Measurements from ENCODE around the gene CARMIL3.

The CARMIL3 gene

DNA sequence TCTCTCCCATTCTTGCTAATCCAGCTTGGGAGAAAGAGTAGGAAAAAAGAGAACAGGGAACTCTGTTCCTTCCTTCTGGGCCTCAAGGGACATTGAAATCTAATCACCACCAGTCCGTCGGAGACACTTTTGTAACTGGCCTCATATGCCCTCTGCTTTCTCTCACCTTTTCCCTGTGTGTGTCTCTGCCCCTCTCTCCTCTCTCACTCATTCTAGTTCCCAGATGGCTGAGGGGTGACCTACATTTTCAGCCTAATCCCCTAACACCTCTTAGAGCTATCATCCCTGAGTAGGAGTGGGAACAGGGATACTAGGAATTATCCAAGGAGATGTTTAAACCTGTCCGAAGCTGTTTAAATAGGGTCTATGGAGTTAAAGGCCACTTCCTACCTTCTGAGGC lies 33.4 kb downstream of the CARMIL3 start:
- Mint-ChIP-seq H3K27ac (no peak overlapping the region), H3K27me3 (ENCODE audit: low read depth) (peaks cover 43% of the 10 kb centered on the region), H3K36me3 (ENCODE audit: low read depth) (no peaks in the 10 kb centered on the region), H3K4me3 (no peak overlapping the region), H3K4me1 (peaks cover 19% of the 10 kb centered on the region), H3K9me3 (no peaks in the 10 kb centered on the region)
- TF ChIP-seq CTCF (IDR thresholded peaks at IDR 0.05; ENCODE audit: unreplicated experiment in 3 of 3): no peak

DNA sequence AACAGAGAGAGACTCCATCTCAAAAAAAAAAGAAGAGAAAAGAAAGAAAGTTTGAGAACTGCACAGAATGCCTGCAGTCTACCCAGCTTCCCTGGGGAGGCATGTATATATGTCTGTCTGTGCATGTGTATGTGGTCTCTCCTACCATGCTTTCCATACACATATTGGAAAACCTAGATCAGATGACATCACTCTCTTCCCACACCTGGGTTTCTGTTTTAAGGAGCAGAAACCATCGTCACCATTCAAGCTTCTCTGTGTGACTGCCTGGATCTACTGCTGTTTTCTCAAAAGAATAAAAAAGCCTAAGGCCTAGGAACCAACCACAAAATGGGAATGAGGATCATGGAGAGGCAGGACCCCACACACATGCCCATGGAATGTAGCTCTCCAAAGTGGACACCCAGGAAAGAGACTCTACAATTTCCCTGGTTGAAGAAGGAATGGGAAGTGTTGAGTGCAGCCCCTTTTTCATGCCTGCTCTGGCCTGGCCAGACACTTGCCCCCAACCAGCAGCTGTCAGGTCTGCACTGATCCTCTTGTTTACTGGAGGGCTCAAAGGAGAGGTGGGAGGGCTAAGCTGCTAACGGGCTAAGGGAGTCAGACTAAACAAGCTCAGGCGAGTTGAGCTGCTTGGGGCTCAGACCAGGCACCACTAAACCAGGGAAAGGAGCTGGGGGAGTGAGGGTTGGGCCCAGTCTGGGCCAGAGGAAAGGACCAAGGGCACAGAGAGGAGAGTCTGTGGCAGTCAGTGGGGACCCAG lies 34.6 kb downstream of the CARMIL3 start:
- TF ChIP-seq CTCF (IDR thresholded peaks at IDR 0.05; ENCODE audit: unreplicated experiment in 3 of 3): no peak
- H3K9me3 Mint-ChIP-seq: no peaks in the 10 kb centered on the region
- H3K27ac Mint-ChIP-seq: no peak overlapping the region
- no peak overlapping the region for H3K4me3 Mint-ChIP-seq
- no peaks in the 10 kb centered on the region for H3K36me3 Mint-ChIP-seq (ENCODE audit: low read depth)
- peaks cover 20% of the 10 kb centered on the region for H3K4me1 Mint-ChIP-seq
- peaks cover 35% of the 10 kb centered on the region for H3K27me3 Mint-ChIP-seq (ENCODE audit: low read depth)

DNA sequence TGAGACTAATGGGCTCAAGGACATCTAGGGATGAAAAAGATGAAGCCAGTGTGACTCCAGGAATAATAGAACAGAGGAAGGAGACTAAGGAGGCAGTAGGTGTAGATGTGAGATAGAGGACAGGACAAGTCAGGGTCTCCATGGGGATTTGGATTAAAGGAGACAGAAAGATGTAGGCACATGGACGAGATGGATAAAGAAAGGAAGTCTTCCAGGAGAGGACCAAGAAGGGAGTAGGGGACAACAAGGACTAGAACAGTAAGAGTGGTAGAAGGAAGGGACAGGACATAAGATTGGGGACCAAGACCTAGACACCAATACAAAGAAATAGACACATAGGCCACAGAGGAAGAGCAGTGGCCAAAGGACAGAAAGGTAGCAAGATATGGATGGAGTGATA lies 35.2 kb downstream of the CARMIL3 start:
- H3K4me1 Mint-ChIP-seq: peaks cover 17% of the 10 kb centered on the region
- no peaks in the 10 kb centered on the region for H3K36me3 Mint-ChIP-seq (ENCODE audit: low read depth)
- peaks cover 32% of the 10 kb centered on the region for H3K27me3 Mint-ChIP-seq (ENCODE audit: low read depth)
- TF ChIP-seq CTCF (IDR thresholded peaks at IDR 0.05; ENCODE audit: unreplicated experiment in 3 of 3): no peak
- no peak overlapping the region for H3K27ac Mint-ChIP-seq
- no peak overlapping the region for H3K4me3 Mint-ChIP-seq
- H3K9me3 Mint-ChIP-seq: no peaks in the 10 kb centered on the region

- no peak overlapping the region for H3K4me3 Mint-ChIP-seq
- peaks cover 22% of the 10 kb centered on the region for H3K27me3 Mint-ChIP-seq (ENCODE audit: low read depth)
- no peaks in the 10 kb centered on the region for H3K36me3 Mint-ChIP-seq (ENCODE audit: low read depth)
- peaks cover 20% of the 10 kb centered on the region for H3K4me1 Mint-ChIP-seq
- no peak for TF ChIP-seq CTCF (IDR thresholded peaks at IDR 0.05; ENCODE audit: unreplicated experiment in 3 of 3)
- H3K9me3 Mint-ChIP-seq: no peaks in the 10 kb centered on the region
- H3K27ac Mint-ChIP-seq: no peak overlapping the region
Measured at GRCh38 chr14:24088095-24088494, 36.3 kb downstream of the CARMIL3 start.

GRCh38 chr14:24089890-24090289 lies 38.1 kb downstream of the CARMIL3 start:
- Mint-ChIP-seq H3K36me3 (ENCODE audit: low read depth) (no peaks in the 10 kb centered on the region), H3K27ac (no peak overlapping the region), H3K4me1 (peaks cover 29% of the 10 kb centered on the region), H3K4me3 (no peak overlapping the region), H3K27me3 (ENCODE audit: low read depth) (peaks cover 6% of the 10 kb centered on the region), H3K9me3 (no peaks in the 10 kb centered on the region)
- no peak for TF ChIP-seq CTCF (IDR thresholded peaks at IDR 0.05; ENCODE audit: unreplicated experiment in 3 of 3)

DNA sequence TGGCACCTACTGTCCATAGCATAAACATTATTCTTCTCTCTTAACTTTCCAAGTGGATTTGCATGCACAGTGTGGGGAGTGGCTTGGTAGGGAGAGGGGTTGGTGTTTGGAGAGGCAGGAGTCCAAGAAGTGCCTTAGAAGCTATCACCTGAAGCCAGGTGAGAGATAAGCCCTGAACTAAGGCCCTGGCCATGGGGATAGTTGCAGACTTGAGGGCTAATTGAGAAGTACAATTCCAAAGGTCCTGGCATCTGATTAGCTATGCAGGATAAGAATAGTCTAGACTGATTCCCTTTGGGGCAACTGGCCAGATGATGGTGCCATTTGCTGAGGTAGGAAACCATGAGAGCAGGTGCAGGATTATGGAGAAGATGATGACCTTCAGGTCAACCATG lies 40.3 kb downstream of the CARMIL3 start:
- H3K27me3 Mint-ChIP-seq (ENCODE audit: low read depth): peaks cover 7% of the 10 kb centered on the region
- no peak for TF ChIP-seq CTCF (IDR thresholded peaks at IDR 0.05; ENCODE audit: unreplicated experiment in 3 of 3)
- peak overlapping the region in 1 of 3 experiments; percentile 13 for H3K27ac Mint-ChIP-seq
- H3K9me3 Mint-ChIP-seq: no peaks in the 10 kb centered on the region
- H3K4me1 Mint-ChIP-seq: peaks cover 29% of the 10 kb centered on the region
- H3K4me3 Mint-ChIP-seq: peak overlapping the region; percentile 94 to 97 (median 95)
- no peaks in the 10 kb centered on the region for H3K36me3 Mint-ChIP-seq (ENCODE audit: low read depth)

Measured in nephron (organoid).